CD4-positive, alpha-beta memory T cell (primary cell): ENCODE results near the gene ISLR. TPM values are rescaled to one million over a fixed set of nuclear protein-coding genes. Genes with fewer than 3 reads are reported as not detected.

Experiments used
- CTCF ChIA-PET: fragments of 350-600 bp; sonication (Branson Sonifier 250); formaldehyde crosslinking; loops from one replicate; lab custom pipeline; 2021; ENCODE audit warnings: inconsistent platforms; ENCODE audit not compliant: partially characterized antibody; lab: Charles Lee
- POLR2A ChIA-PET: fragments of 350-600 bp; sonication (Branson Sonifier 250); formaldehyde crosslinking; loops from one replicate; lab custom pipeline; 2021; ENCODE audit not compliant: partially characterized antibody; lab: Charles Lee
- DNase-seq, 5 donors: peaks; one replicate each; pipeline versions ENCODE4 v3.0.0 to v3.0.0-alpha.2; 2020 to 2022; ENCODE audit warnings: mixed read lengths in 1 of 5
- H3K27ac ChIP-seq: one replicate; pipeline ENCODE4 v1.7.0; 2013; ENCODE audit warnings: low read depth, low read length
- H3K27me3 ChIP-seq: 2 replicates; pipeline ENCODE4 v1.7.0; 2013; ENCODE audit warnings: mild to moderate bottlenecking, low read length, moderate library complexity; ENCODE audit not compliant: insufficient read depth
- H3K36me3 ChIP-seq: 2 replicates; pipeline ENCODE4 v1.7.0; 2013; ENCODE audit warnings: mild to moderate bottlenecking, low read length, moderate library complexity; ENCODE audit not compliant: insufficient read depth
- H3K4me1 ChIP-seq: 2 replicates; pipeline ENCODE4 v1.7.0; 2013; ENCODE audit warnings: mild to moderate bottlenecking, low read length, moderate library complexity; ENCODE audit not compliant: insufficient read depth
- H3K4me3 ChIP-seq, 2 donors: one replicate each; pipeline ENCODE4 v1.7.0; 2013; ENCODE audit warnings: low read length in 2 of 2, mild to moderate bottlenecking in 1 of 2
- H3K9me3 ChIP-seq, 2 donors: one replicate each; pipeline ENCODE4 v1.7.0; 2013; ENCODE audit warnings: low read length in 2 of 2, control low read depth in 1 of 2; ENCODE audit not compliant: control insufficient read depth in 1 of 2
- H3K27ac Mint-ChIP-seq, 7 donors: one replicate each; pipeline ENCODE4 v1.8.0; 2020 to 2021; ENCODE audit warnings: mixed read lengths in 7 of 7, mild to moderate bottlenecking in 6 of 7, inconsistent platforms in 3 of 7, moderate library complexity in 3 of 7
- H3K27me3 Mint-ChIP-seq, 2 donors: one replicate each; pipeline ENCODE4 v1.8.0; 2020 to 2021; ENCODE audit warnings: mixed read lengths in 2 of 2
- H3K36me3 Mint-ChIP-seq, 2 donors: one replicate each; pipeline ENCODE4 v1.8.0; 2020 to 2021; ENCODE audit warnings: mixed read lengths in 2 of 2, inconsistent platforms in 1 of 2, mild to moderate bottlenecking in 1 of 2
- H3K4me1 Mint-ChIP-seq, 4 donors: one replicate each; pipeline ENCODE4 v1.8.0; 2020 to 2021; ENCODE audit warnings: mixed read lengths in 4 of 4, mild to moderate bottlenecking in 1 of 4
- H3K4me3 Mint-ChIP-seq, 8 donors: one replicate each; pipeline ENCODE4 v1.8.0; 2020 to 2021; ENCODE audit warnings: mixed read lengths in 8 of 8, mild to moderate bottlenecking in 7 of 8, moderate library complexity in 6 of 8, inconsistent platforms in 3 of 8
- H3K9me3 Mint-ChIP-seq, 8 donors: one replicate each; pipeline ENCODE4 v1.8.0; 2020 to 2021; ENCODE audit warnings: mixed read lengths in 8 of 8, mild to moderate bottlenecking in 5 of 8, inconsistent platforms in 3 of 8, moderate library complexity in 1 of 8
- intact Hi-C: fragments of 100-400 bp; cut with micrococcal nuclease; formaldehyde crosslinking; loops from one replicate; pipeline ENCODE4 v1.15.1; 2023
- polyA plus RNA-seq, 2 donors: library from polyadenylated mRNA; unstranded; fragments of 300-500 nt; fragmentation: Illumina TruSeq; gene quantifications; one replicate each; pipeline ENCODE4 v1.2.3, GENCODE V29; 2021
- total RNA-seq, 2 experiments: library from RNA; stranded (reverse); gene quantifications; one replicate each; pipeline ENCODE4 v1.2.3, GENCODE V29; 2021

The ISLR gene, protein sequence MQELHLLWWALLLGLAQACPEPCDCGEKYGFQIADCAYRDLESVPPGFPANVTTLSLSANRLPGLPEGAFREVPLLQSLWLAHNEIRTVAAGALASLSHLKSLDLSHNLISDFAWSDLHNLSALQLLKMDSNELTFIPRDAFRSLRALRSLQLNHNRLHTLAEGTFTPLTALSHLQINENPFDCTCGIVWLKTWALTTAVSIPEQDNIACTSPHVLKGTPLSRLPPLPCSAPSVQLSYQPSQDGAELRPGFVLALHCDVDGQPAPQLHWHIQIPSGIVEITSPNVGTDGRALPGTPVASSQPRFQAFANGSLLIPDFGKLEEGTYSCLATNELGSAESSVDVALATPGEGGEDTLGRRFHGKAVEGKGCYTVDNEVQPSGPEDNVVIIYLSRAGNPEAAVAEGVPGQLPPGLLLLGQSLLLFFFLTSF
- not detected for total RNA-seq
- polyA plus RNA-seq = not detected

DNA sequence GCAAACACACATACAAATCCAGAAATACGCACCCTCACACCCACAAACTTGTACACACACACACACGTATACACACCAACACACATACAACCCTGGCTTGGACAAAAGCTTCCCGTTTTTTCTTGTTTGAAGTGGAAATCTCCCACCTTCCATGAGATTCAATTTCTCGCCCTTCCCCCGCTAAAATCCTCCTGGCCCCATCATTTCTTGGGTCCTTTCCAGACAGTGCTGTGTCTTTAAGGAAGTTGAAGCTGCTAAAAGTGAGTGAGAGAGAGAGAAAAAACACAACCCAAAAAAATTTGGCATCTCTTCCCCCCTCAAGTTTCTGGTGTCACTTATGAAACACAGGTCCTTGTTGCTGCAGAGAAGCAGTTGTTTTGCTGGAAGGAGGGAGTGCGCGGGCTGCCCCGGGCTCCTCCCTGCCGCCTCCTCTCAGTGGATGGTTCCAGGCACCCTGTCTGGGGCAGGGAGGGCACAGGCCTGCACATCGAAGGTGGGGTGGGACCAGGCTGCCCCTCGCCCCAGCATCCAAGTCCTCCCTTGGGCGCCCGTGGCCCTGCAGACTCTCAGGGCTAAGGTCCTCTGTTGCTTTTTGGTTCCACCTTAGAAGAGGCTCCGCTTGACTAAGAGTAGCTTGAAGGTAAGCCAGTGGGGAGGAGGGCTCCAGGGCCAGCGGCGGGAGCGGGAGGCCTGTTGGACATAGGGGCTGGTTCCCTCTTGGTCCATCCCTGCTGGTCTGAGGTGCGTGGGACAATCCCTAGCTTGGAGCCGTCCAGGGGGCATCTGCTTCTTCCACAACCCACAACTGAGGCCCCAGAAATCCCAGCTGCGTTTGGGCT lies at the start of gene ISLR:
Gene ISLR (plus strand): TSS at position 331 of the 839 bp plus-strand sequence. CDS start 1,149 bp downstream, outside the sequence.
- Histone ChIP-seq H3K4me3 (no peak within 1 kb of the TSS), H3K36me3 (no peaks in the 10 kb centered on the region), H3K27ac (no peak within 1 kb of the TSS), H3K9me3 (no peaks in the 10 kb centered on the region), H3K4me1 (no peaks in the 10 kb centered on the region), H3K27me3 (no peaks in the 10 kb centered on the region)
- peaks cover 0 to 3% of the 10 kb centered on the region in 2 donors for H3K27me3 Mint-ChIP-seq
- intact Hi-C loops = no loop called here
- peaks cover 0 to 2% (median 0%) of the 10 kb centered on the region in 8 donors for H3K9me3 Mint-ChIP-seq
- H3K4me1 Mint-ChIP-seq = no peaks in the 10 kb centered on the region
- ChIA-PET POLR2A (no interaction called here), CTCF (interaction anchor here (1.2 kb wide), 1 partner anchor 8 kb away, joined by 3 read pairs; no protein-coding TSS in a partner anchor)
- peak within 1 kb of the TSS in 1 of 7 donors; percentile 16 for H3K27ac Mint-ChIP-seq
- no peaks in the 10 kb centered on the region for H3K36me3 Mint-ChIP-seq
- no peak for DNase-seq
- H3K4me3 Mint-ChIP-seq = no peak within 1 kb of the TSS

DNA sequence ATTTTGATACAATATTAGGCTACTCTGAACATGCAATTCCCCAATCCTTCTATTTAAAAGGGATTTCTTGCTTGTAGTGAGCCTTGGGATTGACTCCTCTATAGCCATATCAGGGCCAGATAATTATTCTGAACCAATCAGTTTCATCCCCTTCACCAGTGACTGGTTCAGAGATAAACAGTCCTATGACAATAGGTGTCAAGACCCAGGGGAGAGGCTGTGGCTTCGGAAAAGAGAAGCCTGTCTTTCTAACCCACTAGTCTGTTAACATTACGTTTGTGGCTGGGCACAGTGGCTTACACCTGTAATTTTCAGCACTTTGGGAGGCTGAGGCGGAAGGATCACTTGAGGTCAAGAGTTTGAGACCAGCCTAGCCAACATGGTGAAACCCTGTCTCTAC lies 49.3 kb upstream of the ISLR start:
- intact Hi-C loops = no loop called here
- Histone ChIP-seq H3K4me1 (peaks cover 18% of the 10 kb centered on the region), H3K4me3 (no peak overlapping the region), H3K27ac (no peak overlapping the region), H3K36me3 (no peaks in the 10 kb centered on the region), H3K27me3 (peaks cover 9% of the 10 kb centered on the region), H3K9me3 (no peaks in the 10 kb centered on the region)
- Mint-ChIP-seq H3K4me1 (peaks cover 0 to 6% (median 2%) of the 10 kb centered on the region in 4 donors), H3K9me3 (peaks cover 0 to 2% (median 0%) of the 10 kb centered on the region in 8 donors), H3K4me3 (no peak overlapping the region), H3K27me3 (peaks cover 41 to 50% of the 10 kb centered on the region in 2 donors), H3K27ac (no peak overlapping the region), H3K36me3 (no peaks in the 10 kb centered on the region)
- POLR2A ChIA-PET = no interaction called here
- CTCF ChIA-PET = no interaction called here
- no peak for DNase-seq

DNA sequence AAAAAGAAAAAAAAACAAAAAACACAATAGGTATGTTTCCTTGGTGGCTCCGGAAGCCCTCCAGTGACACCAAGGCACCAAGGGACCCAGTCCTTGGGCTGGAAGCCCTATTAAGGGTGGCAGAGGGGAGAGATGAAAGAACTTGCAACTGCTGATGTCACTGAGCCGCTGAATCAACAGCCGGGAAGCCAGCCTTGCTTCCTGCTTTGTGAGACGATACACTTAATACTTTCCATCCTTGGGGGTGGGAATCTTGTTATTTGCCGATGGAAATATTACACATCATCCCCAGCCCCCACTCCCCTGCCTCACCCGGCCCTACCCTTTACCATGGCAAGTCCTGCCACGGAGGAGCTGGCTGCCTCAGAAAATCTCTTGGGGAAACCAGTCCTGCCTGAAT lies 48.8 kb upstream of the ISLR start:
- no peak overlapping the region for H3K4me3 ChIP-seq
- ChIA-PET CTCF (interaction anchor here (1.1 to 1.5 kb wide), 2 partner anchors 180 to 188 kb away, joined by 3 read pairs; no protein-coding TSS in a partner anchor), POLR2A (no interaction called here)
- no peak overlapping the region for H3K4me3 Mint-ChIP-seq
- H3K27me3 ChIP-seq = peaks cover 15% of the 10 kb centered on the region
- no peak for DNase-seq
- H3K4me1 ChIP-seq = peaks cover 23% of the 10 kb centered on the region
- peaks cover 45 to 53% of the 10 kb centered on the region in 2 donors for H3K27me3 Mint-ChIP-seq
- no peak overlapping the region for H3K27ac Mint-ChIP-seq
- no peak overlapping the region for H3K27ac ChIP-seq
- intact Hi-C loops = loop anchor here (5.0 kb wide), 1 partner anchor 178 kb away; no protein-coding TSS in a partner anchor
- peaks cover 2 to 11% (median 5%) of the 10 kb centered on the region in 4 donors for H3K4me1 Mint-ChIP-seq
- H3K9me3 ChIP-seq = no peaks in the 10 kb centered on the region
- no peaks in the 10 kb centered on the region for H3K9me3 Mint-ChIP-seq
- no peaks in the 10 kb centered on the region for H3K36me3 ChIP-seq
- no peaks in the 10 kb centered on the region for H3K36me3 Mint-ChIP-seq

DNA sequence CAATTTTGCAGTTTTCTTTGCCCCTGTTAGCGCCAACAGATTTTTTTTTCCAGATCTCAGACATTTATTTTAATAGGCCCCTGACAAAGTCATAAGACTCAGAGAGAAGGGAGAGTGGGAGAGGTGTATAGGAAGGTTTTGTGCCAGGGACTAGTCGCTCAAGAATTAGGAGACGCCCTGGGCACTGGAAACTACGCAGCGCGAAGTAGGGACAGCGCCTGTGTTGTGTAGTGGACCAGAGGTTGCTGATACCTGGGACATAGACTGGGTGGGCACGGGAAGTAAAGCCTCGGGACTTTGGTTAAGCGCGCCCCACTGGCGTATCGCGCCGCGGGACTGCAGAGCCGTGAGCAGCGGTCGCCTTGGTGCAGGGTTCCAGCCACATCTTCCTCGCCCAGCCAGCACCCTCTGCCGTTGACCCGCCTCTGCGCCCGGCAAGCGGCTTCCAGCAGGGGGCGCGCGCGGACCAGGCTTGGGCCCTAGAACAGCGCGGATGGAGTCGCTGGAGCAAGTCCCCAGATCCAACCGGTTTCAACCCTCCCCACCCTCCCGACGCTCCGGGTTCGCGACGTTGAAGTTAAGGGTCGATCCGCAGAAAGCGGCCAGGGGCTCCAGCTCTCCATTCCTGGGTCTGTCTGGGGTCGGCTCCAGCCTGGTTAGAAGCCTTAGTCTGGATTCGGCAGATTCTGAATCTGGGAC lies 46.1 kb upstream of the ISLR start:
- Mint-ChIP-seq H3K36me3 (no peaks in the 10 kb centered on the region), H3K27ac (no peak overlapping the region), H3K9me3 (no peaks in the 10 kb centered on the region), H3K4me3 (peak overlapping the region in 6 of 8 donors; percentile 31 to 59 (median 39)), H3K4me1 (peaks cover 2 to 29% (median 16%) of the 10 kb centered on the region in 4 donors), H3K27me3 (peaks cover 50 to 60% of the 10 kb centered on the region in 2 donors)
- ChIA-PET CTCF (interaction anchor here (1.1 to 2.0 kb wide), 4 partner anchors 29 to 195 kb away, joined by 3 to 12 read pairs (median 8); no protein-coding TSS in a partner anchor), POLR2A (no interaction called here)
- Histone ChIP-seq H3K9me3 (no peaks in the 10 kb centered on the region), H3K36me3 (no peaks in the 10 kb centered on the region), H3K4me1 (peaks cover 25% of the 10 kb centered on the region), H3K27me3 (peaks cover 38% of the 10 kb centered on the region), H3K27ac (no peak overlapping the region), H3K4me3 (no peak overlapping the region)
- intact Hi-C loops = loop anchor here (1.0 to 5.0 kb wide), 3 partner anchors 155 to 195 kb away; no protein-coding TSS in a partner anchor
- DNase-seq = peak; percentile 69 to 76 (median 71)

DNA sequence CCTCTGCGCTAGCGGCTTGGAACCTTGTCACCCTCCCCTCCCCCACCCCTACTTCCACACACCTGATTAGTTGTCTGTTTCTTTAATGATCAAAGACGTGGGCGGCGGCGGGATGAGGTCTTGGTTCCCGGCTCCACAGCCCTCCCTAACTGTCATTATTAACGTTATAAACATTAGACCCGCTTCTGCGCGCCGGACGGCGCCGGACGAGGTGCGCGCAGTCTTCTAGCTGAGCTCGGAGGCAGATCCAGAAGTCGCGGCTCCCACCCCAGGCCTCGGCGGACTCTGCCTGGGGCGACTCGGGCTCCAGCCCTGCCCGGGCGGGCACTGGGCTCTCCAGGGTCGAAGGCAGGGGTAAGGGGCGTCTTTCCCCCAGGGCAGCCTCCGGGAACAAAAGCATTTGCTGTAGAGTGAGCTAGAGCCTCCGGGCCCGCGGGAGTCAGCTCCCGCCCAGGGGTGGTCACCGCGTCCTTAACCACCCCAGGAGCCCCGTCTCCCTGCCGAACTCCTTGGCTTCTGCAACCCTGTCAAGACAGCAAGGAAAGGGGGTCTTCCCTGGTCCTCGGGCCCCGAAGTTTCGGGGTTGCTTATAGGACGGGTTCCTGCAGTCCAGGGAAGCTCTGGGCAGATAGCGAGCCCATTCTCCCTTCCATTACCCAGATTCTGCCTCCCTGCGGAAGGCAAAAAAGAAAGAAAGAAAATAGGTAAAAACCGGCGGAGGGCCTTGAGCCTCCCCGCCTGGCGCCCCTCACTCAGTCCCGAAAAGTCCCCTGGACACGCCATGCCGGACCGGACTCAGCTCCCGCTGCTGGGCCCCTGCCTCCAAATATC lies 45.3 kb upstream of the ISLR start:
- Histone ChIP-seq H3K9me3 (no peaks in the 10 kb centered on the region), H3K4me3 (no peak overlapping the region), H3K27ac (no peak overlapping the region), H3K36me3 (no peaks in the 10 kb centered on the region), H3K4me1 (peaks cover 25% of the 10 kb centered on the region), H3K27me3 (peaks cover 43% of the 10 kb centered on the region)
- no peak for DNase-seq
- ChIA-PET POLR2A (no interaction called here), CTCF (interaction anchor here (0.8 to 2.0 kb wide), 5 partner anchors 9 to 195 kb away, joined by 3 to 12 read pairs (median 4); no protein-coding TSS in a partner anchor)
- Mint-ChIP-seq H3K27me3 (peaks cover 51 to 64% of the 10 kb centered on the region in 2 donors), H3K4me3 (peak overlapping the region in 4 of 8 donors; percentile 39 to 62 (median 44)), H3K27ac (no peak overlapping the region), H3K4me1 (peaks cover 2 to 29% (median 16%) of the 10 kb centered on the region in 4 donors), H3K9me3 (no peaks in the 10 kb centered on the region), H3K36me3 (no peaks in the 10 kb centered on the region)
- intact Hi-C loops = loop anchor here (1.0 to 5.0 kb wide), 3 partner anchors 155 to 194 kb away; no protein-coding TSS in a partner anchor
